Stimulated activated CD8-positive, alpha-beta memory T cell treated with anti-CD3 and anti-CD28 coated beads, Interleukin-15, amount 100 ng/mL, for 48 hours (primary cell): ENCODE results near the gene SLC38A3.
A peak's percentile ranks its signal among the peaks of the same experiment; 100 is the strongest.
"Not testable (repeated sequence)": the region's sequence is repeated elsewhere in the genome, so short reads cannot be mapped to it uniquely, and the experiment has no call there.

Experiments used
- DNase-seq, 2 donors: peaks; one replicate each; pipeline ENCODE4 v3.0.0-alpha.2; 2020; ENCODE audit warnings: low read depth in 2 of 2

SLC38A3 gene

DNA sequence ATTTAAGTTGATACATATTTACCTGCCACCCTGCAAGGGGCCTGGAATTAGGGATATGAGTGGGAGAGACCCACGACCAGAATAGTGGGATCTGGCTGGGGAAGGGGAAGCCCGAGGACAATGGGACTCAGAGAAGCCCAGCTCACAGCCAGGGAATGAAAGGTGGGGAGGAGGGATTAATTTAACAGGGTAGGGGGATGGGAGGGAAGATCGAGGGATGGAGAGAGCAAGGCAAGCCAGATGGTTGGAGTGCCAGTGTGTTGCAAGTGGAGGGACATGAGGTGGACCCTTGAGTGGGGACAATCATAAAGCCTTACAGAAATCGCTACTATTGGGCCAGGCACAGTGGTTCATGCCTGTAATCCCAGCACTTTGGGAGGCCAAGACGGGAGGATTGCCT is 26.5 kb downstream of the SLC38A3 start:
- DNase-seq, result no peak

DNA sequence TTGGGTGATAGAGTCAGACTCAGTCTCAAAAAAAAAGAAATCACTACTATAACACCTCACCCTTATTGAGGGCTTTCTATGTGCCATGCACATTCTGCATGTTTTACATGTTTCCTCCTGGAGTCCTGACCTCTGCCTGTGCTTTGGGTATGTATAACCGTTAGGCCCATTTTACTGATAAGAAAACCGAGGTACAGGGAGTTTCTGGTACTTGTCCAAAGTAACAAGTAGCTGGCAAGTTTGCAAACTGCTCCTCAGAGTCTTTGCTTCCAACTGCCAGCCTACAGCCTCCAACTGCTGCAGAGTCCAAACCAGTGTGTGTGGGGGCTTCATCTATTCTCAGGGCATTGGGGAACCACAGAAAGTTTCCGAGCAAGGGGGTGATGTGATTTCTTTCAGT is 27.2 kb downstream of the SLC38A3 start:
- no peak for DNase-seq

DNA sequence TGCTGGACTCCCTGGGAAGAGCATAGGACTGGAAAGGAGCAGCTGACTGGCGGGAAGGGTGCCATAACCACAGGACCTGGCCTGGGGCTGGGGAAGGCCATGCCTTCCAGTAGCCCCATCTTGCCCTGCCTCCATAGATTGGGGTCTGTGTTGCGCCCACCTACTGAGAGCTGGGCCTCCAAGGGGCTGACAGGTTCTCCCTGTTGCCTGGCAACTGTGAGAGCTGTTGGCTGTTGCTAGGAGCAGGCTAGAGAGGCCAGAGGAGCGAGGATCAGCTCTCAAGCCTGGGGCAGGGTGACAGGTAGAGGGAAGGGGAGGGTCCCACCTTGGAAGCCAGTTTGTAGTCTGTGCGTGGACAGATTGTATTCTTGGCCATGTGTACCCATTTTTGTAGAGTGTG is 28.1 kb downstream of the SLC38A3 start:
- no peak for DNase-seq

DNA sequence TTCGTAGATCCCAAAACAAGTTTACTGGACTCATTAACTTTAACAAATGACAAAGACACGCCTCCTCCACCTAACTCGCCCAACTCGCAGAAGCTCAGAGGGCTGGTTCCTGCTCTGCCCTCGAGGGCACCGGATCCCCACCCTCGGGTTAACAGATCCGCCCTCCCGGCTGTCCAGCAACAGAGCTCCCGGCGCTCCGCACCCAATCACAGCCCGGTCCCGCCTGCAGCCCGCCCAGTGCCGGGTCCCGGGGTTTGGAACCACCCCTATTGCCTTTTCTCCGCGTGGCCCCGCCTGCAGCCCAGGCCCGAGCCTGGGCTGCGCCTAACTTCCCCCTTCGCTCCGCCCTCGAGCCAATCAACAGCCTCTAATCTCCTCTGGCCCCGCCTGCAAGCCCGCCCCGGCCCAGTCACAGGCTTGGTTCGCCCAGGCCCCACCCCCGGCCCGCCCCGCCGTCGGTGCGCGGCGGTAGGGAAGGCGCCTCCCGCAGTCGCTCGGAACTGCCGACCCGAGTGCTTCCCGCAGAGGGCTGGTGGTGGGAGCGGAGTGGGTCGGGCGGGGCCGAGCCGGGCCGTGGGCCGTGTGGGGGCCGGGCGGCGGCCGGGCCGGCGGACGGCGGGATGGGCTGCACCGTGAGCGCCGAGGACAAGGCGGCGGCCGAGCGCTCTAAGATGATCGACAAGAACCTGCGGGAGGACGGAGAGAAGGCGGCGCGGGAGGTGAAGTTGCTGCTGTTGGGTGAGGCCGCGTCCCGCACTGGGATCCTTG is 30.8 kb downstream of the SLC38A3 start, which contains the start of gene GNAI2:
TSS of gene GNAI2 (plus strand) at position 489 of the 768 bp plus-strand sequence. CDS start at position 621, 132 bp downstream.
- peak; percentile 99 for DNase-seq

DNA sequence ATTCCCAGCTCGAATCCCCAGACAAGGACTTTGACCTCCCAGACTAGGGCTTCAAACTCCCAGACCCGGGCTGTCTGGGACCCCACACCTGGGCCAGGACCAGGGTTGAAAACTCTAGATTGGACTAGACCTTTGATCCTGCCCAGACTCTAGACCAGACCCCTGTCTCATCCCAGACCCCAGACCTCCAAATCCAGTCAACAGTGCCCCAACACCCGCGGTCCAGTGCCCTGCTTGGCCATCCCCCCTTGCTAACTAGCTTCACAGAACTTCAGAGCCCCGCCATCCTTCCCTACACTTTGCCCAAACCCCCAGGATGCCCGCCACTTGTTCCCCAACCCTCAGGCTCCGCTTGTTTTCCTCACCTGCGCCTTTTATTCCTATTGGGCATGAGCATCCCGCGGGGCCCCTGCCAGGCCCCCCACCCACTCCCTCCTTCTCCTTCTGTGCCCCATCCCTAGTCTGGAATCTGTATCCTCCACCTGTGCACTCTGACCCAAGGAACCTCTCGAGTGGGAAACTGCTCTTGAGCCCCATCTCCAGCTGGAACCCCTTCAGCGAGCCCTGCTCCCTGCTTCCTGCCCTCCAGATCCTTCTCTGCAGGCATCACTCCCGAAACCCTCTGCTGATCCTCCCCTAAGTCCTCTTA is 31.5 kb downstream of the SLC38A3 start:
- DNase-seq, result no peak

DNA sequence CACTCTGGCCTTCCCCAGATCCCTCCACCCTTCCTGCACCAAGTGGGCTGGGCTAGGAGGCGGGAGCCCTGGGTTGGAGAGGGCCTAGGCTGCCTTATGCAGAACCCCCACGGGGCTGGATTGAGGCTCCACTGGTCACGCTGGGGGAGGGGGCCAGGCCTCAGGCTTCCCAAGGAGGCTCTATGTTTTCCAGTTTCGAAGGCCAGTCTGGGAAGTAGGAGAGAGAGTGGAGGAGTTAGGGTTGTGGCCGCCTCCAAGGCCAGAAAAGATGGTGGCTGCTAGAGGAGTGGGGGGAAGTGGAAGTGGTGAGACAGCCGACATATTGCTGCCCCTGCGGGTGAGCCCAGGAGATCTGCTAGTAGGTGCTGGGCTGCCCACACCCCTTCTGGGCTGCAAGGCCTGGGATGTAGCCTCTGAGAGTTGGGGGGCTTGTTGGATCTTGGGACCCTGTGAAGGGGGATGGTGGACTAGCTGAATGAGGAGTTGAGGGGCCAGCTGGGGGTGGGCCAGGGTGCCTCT is 32.1 kb downstream of the SLC38A3 start:
- no peak for DNase-seq

DNA sequence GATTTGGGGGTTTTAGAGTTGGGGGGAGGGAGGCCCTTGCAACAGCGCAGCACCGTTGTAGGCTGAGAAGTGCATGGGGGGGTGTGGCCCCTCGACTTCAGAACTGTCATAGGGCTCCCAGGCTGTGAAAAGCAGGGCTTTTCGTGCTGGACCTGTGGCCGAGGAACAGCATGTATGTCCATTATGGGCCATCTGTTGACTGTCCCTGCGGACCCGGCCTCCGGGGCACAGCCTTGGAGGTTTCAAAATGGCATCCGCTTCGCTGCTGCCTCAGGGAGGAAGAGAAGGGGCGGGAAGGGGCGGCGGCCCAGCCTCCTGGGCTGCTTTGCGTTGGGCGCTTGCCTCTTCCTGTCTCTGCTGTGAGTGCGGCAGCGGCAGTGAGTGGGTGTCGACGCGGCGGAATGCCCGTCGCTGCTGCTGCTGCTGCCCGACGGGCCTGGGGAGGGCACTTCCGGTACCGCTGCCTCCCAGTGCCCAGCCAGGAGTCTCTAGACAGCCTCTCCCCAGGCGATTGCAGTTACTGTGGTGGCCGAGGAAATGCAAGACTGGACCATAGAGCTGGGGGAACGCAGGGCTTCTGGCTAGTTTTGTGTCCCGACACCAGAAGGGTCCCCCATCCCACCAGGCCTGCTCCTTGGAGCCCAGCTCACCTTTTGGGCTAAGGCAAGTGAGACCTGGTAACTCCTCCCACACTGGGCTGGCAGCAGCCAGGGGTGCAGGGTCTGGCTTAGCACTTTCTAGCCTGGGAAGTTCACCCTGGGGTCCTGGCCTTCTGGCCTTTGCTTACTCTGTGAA is 32.9 kb downstream of the SLC38A3 start:
- DNase-seq, result peak; percentile 84 to 85

DNA sequence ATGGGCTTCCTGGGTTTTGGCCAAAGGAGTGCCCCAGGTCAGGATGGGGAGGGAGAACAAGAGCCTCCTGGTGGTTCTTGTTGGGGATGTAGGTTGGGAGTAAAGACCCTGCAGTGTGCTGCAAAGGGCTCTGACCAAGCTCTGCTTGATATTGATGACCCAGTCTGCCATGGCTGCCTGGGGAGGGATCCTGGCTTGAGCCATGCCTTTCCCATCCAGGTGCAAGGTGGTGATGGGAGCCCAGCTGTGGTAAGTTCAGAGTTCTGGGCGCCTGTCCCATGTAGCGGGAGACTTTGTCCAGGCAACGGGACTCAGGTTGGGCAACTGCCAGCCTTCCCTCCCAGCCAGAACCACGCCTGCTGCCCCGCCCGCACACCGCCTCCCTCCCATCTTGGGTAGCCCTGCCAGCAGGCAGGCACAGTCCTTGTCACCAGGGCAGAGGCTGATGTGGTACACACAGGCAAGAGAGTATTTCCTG is 33.5 kb downstream of the SLC38A3 start:
- DNase-seq, result no peak

DNA sequence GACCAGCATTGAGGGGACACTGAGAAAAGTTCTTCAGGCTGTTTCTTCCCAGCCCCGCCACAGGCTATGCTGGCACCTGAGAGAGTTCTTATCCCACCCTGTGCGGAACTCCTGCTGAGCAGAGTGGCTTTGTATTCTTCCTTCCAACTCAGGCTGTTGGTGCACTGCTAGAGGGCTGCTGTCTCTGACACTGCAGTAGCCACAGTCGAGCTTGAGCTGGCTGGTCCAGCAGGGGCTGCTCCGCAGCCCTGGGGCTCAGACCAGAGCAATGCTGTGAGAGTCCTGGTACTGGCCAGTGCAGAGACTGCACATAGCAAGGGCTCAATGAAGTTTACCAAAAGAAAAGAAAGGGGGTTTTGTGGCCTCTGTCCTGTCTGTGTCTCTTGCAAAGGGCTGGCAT is 34.6 kb downstream of the SLC38A3 start:
- no peak for DNase-seq

DNA sequence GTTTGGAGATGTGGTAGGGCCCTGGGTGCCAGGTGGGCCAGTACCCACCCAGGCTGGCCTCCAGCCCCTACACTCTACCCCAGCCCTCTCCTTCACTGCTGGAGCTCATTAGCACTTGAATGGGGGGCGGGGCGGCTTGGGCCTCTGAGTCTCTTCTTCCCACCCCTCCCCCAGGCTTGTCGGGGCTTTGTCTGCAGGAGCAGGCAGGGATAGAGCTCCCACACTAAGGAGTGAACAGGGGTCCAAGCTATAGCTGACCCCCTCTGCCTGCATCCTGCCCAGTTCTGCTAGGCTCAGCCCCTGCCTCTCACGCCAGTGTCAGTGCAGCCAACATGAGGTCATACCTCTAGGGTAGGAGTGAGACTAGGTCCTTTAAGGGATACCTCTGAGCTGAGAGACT is 36.1 kb downstream of the SLC38A3 start:
- no peak for DNase-seq

DNA sequence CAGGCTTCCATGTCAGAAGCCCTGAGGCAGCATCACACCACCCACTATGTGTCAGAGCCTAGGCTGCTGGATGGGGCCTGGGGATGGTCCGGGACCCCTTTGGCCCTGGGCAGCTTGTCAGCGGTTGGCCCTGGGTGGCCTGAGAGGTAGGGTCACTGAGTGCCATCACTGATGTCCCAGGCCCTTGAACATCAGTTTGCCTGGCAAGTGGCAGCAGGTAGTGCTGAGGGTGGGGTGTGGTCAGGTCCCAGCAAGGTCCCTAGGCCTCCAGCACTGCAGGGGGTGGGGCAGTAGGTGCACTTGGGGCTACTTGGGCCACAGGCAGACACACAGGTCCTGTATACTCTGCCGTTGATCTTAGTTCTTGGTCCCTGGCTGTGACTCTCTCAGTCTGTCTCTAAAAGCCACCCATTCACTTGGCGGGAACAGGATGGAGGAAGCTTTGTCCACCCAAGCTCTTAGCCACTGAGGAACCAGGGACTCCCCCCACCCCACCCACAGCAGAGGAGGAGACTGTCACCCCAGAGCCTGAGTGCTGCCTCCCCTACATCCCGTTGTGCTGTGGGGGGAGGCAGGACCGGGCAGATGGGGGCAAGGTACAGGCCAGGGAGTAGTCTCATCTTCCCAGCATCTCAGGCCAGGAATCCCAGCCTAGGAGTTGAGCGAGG is 36.8 kb downstream of the SLC38A3 start:
- no peak for DNase-seq

DNA sequence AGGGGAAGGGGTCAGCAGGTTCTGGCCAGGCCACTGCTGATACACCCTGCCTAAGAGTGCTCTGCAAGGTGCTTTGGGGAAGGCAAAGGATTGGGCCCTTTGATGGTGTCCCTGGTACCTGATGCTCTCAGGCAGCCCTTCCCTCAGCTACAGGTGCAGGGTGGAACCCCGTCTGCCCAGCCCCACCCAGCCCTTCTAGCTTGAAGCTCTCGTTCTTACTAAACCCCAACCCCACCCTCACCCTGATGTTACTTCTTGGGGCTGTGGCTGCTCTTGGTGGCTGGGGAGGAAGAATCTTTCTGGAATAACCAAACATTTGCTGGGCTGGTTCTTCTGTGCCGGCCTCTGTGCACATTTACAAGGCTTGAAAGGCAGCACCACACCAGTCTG is 37.3 kb downstream of the SLC38A3 start:
- no peak for DNase-seq

DNA sequence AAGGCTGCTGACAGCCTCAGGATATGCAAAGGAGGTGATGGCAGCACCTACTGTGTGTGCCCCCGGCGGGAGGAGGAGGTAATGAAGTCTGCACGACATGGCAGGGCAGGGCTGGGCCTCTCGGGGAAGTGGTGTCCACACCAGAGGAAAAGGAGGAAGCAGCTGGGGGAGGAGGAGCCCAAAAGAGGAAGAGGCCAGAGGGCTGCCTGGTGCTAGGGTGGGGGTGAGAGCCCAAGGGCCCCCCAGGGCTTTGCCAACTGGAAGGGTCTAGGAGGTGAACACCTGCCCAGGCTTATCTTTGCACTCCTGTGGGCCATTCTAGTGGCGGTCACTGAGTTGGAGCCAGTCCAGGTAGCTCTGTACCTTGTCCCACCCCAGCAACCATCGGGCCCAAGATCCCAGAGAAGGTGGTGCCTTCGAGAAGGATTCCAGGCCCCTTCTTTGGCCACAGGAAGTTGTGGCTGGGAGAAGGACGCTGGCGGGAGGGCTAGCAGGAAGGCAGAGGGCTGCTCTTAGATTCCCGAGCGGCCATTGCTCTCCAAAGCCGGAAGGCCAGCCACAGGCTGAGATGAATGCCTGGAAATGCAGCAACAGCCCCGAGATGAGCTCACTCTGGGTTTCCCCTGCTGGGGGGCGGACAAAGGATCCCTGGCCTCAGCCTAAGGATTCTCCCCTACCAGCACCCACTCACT is 37.9 kb downstream of the SLC38A3 start:
- DNase-seq, result peak in 1 of 2 donors; percentile 34

DNA sequence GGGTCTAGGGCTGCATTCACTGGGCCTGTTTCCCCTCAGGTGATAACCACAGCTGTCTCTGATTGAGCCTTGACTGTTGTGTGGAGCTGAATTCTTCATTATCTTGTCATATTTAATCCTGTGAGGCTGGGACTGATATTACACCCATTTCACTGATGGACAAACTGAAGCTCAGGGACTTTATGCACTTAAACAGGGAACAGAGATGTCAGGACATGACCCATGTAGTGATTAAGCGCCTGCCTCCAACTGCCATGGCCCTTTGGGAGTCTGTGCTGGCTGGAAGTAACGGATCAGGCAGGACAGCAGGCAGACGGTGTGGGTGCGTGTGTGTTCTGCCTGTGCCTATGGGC is 38.4 kb downstream of the SLC38A3 start:
- no peak for DNase-seq

DNA sequence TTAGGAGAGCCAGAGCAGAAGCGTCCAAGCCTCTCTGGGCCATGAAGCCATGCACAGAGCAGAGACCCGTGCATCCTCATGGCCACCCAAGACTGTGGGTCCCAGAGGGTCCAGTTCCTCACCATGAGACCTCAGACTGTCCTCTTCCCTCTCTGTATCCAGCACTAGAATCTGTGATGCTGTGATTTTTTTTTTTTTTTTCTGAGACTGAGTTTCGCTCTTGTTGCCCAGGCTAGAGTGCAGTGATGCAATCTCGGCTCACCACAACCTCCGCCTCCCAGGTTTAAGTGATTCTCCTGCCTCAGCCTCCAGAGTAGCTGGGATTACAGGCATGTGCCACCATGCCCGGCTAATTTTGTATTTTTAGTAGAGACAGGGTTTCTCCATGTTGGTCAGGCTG is 39.7 kb downstream of the SLC38A3 start:
- not testable (repeated sequence) for DNase-seq

DNA sequence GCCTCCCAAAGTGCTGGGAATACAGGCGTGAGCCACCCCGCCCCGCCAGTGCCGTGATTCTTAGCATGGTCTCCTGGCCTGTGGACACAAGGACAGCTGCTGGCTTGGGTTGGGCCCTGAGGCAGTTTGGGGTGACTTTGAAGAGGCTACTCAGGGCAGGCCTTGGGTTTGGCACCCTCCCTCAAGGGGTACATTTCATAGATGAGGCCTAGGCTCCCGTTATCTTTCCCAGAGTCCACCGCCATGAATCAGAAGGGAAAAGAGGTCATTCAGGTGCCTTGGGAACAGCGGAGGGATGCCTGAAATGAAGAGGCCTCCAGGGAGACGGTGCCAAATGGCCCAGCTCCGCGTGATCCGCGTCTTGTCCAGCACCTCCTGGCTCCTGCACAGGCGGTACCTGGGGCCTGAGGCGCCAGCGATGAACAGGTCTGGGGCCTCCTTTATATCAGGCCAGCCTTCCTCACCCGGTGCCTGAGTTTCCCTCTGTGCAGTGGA is 40.2 kb downstream of the SLC38A3 start:
- no peak for DNase-seq

DNA sequence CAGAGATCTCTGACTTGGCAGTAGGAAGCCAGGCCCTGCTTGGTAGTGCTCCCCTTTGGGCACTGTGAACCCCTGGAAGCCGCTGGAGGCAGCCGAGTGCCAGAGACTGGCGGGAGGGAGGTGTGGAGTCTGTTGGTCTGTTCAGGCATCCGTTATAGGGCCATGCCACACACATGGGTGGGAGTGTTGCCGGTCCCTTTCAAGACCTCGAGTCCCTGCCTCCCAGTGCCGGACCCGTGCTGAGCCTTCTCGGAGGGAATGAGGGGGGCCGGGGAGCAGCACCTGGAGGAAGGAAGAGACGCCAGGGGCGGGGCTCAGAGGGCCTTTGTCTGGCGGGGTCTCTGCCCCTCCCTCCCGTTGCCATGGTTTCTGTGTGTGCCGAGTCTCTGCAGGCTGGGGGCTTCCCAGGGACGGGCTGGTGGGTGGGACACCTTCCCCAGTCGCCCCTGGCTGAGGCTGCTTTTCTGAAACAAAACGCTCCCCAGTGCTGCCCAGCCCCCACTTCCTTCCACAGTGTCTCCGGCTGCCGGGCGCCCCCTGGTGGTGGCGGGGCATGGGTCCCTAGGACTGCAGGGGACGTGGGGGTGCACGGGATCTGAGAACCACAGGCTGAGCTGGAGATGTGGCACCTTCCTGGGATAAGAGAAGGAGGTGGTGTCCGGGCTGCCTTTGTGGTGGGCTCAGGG is 40.9 kb downstream of the SLC38A3 start:
- peak; percentile 86 to 91 for DNase-seq

DNA sequence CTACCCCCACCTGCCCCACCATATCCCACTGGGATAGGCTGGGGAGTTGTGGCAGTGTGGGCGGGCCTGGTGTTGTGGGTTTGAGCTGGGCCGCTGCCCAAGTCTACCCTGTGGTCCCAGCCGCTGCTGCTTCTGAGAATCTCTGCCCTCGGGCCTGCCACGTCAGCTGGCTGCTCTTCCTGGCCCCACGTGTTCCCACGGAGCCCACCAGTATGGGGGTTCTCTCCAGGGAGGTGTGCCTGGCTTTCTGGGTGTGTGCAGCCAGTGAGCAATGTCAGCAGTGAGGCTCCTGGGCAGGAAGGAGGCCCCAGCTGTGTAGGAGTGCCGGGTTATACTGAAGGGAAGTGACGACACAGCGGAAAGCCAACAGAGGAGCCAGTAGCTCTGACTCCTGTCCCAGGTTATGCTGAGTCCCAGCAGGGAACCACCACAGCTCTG is 41.5 kb downstream of the SLC38A3 start:
- peak; percentile 86 to 88 for DNase-seq

DNA sequence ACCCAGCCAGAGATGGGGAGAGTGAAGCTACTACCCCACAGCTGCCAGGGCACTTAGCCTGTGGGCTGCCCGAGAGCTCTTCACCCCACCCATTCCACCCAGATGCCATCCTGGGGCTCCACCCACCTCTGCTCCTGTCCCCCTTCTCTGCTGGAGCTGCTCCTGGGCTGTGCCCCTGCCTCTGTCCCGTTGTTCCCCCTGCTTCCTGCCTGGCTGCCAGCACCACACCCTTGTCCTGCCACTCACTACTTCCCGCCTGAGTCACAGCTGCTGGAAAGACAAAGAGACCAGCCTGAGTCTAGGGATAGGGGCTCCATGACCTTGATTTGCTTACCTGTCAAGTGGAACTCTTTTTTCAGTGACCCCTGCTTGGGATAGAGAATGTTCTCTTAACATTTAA is 43.3 kb downstream of the SLC38A3 start:
- no peak for DNase-seq

DNA sequence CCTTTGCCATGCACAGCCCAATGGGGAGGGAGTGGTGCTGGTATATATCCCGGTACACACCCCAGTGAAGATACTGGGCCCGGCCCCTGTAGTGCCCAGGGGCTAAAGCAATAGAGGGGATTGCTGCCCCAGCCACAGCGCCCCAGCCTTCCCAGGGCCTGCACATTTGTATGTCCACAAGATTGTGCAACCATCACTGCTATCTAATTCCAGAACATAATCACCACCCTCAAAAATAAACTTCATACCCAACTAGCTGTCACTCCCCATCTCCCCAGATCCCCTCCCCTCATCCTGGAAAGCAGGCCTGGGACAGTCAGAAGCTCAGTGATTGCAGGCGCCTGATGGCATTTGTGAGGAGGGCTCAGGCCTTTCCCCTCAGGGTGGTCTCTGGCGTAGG is 44.4 kb downstream of the SLC38A3 start:
- no peak for DNase-seq
